Ishikawa (cell line): Measurements from ENCODE around the gene DDB1.

ENCODE experiments used
- CEBPB ChIP-seq: IDR thresholded peaks from 2 replicates; pipeline ENCODE4 v1.6.1; 2012
- CREB1 ChIP-seq: IDR thresholded peaks from 2 replicates; pipeline ENCODE4 v1.6.1; 2012; ENCODE audit warnings: low read depth
- EGR1 ChIP-seq: IDR thresholded peaks from 2 replicates; pipeline ENCODE4 v1.6.1; 2012
- EP300 ChIP-seq: IDR thresholded peaks from 2 replicates; pipeline ENCODE4 v1.6.1; 2012; ENCODE audit warnings: borderline replicate concordance
- FOXM1 ChIP-seq: IDR thresholded peaks from 2 replicates; pipeline ENCODE4 v1.6.1; 2012; ENCODE audit warnings: low read depth, borderline replicate concordance
- MAX ChIP-seq: IDR thresholded peaks from 2 replicates; pipeline ENCODE4 v1.6.1; 2012
- NFIC ChIP-seq: IDR thresholded peaks from 2 replicates; pipeline ENCODE4 v1.6.1; 2012
- RAD21 ChIP-seq: IDR thresholded peaks from 2 replicates; pipeline ENCODE4 v1.6.1; 2012; ENCODE audit warnings: low read depth
- REST ChIP-seq: IDR thresholded peaks from 2 replicates; pipeline ENCODE4 v1.6.1; 2012; ENCODE audit warnings: low read depth, mild to moderate bottlenecking
- TAF1 ChIP-seq: IDR thresholded peaks from 2 replicates; pipeline ENCODE4 v1.6.1; 2012; ENCODE audit warnings: low read depth, mild to moderate bottlenecking
- TCF12 ChIP-seq: IDR thresholded peaks from 2 replicates; pipeline ENCODE4 v1.6.1; 2012; ENCODE audit warnings: low read depth
- TEAD4 ChIP-seq: IDR thresholded peaks from 2 replicates; pipeline ENCODE4 v1.6.1; 2012
- USF1 ChIP-seq: IDR thresholded peaks from 2 replicates; pipeline ENCODE4 v1.6.1; 2012
- YY1 ChIP-seq: IDR thresholded peaks from 2 replicates; pipeline ENCODE4 v1.6.1; 2012; ENCODE audit warnings: low read depth
- ZBTB7A ChIP-seq: IDR thresholded peaks from 2 replicates; pipeline ENCODE4 v1.6.1; 2012; ENCODE audit warnings: low read depth

DDB1 gene

GRCh38 chr11:61357233-61357893 is 24.5 kb upstream of the DDB1 start:
- TF ChIP-seq EGR1 (no peak), TEAD4 (no peak), RAD21 (no peak), YY1 (no peak)

GRCh38 chr11:61356706-61357105 is 23.8 kb upstream of the DDB1 start:
- TF ChIP-seq FOXM1 (no peak), CEBPB (no peak), REST (no peak), TCF12 (no peak), CREB1 (no peak), USF1 (no peak), EP300 (no peak), RAD21 (no peak), TAF1 (no peak)

- TF ChIP-seq FOXM1: no peak
- no peak for TF ChIP-seq RAD21
- TF ChIP-seq ZBTB7A: no peak
These were observed 21.3 kb upstream of the DDB1 start for GRCh38 chr11:61354208-61354607.

- TF ChIP-seq TCF12: no peak
- TF ChIP-seq TEAD4: no peak
- no peak for TF ChIP-seq TAF1
- TF ChIP-seq CEBPB: no peak
- TF ChIP-seq MAX: no peak
These were observed 20.5 kb upstream of the DDB1 start for GRCh38 chr11:61353131-61354067.

- TF ChIP-seq EGR1 (no peak), CEBPB (no peak), ZBTB7A (no peak), CREB1 (no peak), USF1 (no peak), REST (no peak), MAX (no peak), TCF12 (no peak), TAF1 (no peak), FOXM1 (no peak)
These were observed 19.1 kb upstream of the DDB1 start for GRCh38 chr11:61352038-61352437.

GRCh38 chr11:61350803-61351202 is 17.9 kb upstream of the DDB1 start:
- TF ChIP-seq TAF1 (no peak), MAX (no peak), EP300 (no peak), CEBPB (no peak), EGR1 (no peak), YY1 (no peak), RAD21 (no peak), ZBTB7A (no peak), REST (no peak), USF1 (no peak), NFIC (no peak), TEAD4 (no peak), TCF12 (no peak), CREB1 (no peak), FOXM1 (no peak)
